HepG2 (cell line): ENCODE data around the gene FAF1.

Source experiments
- CBFB ChIP-seq: sonication (generic); formaldehyde crosslinking; IDR thresholded peaks from 2 replicates; pipeline ENCODE4 v1.4.0; 2020; ENCODE audit warnings: missing genetic modification reagents
- NFYB ChIP-seq: sonication (generic); formaldehyde crosslinking; IDR thresholded peaks from 2 replicates; pipeline ENCODE4 v1.4.0; 2020; ENCODE audit warnings: missing genetic modification reagents
- SMARCC2 ChIP-seq: fragments of 450-650 bp; IDR thresholded peaks from 2 replicates; pipeline ENCODE4 v1.6.1; 2017; ENCODE audit warnings: antibody characterized with exemption, mild to moderate bottlenecking
- YY1 ChIP-seq: IDR thresholded peaks from 2 replicates; pipeline ENCODE4 v1.6.1; 2011; ENCODE audit warnings: low read length, low read depth, moderate library complexity, mild to moderate bottlenecking; ENCODE audit not compliant: insufficient read depth, insufficient replicate concordance
- TF ChIP-seq, protein P1 (sequence below): sonication (generic); formaldehyde crosslinking; IDR thresholded peaks from 2 replicates; pipeline ENCODE4 v1.4.0; 2020; ENCODE audit warnings: missing genetic modification reagents, borderline replicate concordance

DNA sequence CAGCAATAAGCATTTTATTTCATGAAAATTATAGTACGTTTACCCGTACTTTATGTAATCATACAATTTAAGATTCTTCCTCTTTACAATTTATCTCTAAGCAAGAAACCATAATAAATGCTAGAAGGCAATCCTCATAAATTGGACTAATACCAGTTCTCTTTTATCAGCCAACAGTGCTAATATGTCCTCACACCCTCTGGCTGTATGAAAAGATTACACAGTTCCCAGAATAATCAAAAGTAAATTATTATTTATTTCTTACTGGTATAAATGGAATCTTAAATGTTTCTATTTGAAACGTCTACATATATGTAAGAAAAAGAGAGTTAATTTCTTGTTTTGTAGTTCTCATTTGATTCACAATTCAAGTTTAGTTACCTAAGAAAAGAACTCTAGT is 6.9 kb upstream of the FAF1 start:
- no peak for TF ChIP-seq NFYB
- TF ChIP-seq CBFB = no peak
- no peak for TF ChIP-seq YY1
- TF ChIP-seq SMARCC2 = no peak
- TF ChIP-seq, protein P1, sequence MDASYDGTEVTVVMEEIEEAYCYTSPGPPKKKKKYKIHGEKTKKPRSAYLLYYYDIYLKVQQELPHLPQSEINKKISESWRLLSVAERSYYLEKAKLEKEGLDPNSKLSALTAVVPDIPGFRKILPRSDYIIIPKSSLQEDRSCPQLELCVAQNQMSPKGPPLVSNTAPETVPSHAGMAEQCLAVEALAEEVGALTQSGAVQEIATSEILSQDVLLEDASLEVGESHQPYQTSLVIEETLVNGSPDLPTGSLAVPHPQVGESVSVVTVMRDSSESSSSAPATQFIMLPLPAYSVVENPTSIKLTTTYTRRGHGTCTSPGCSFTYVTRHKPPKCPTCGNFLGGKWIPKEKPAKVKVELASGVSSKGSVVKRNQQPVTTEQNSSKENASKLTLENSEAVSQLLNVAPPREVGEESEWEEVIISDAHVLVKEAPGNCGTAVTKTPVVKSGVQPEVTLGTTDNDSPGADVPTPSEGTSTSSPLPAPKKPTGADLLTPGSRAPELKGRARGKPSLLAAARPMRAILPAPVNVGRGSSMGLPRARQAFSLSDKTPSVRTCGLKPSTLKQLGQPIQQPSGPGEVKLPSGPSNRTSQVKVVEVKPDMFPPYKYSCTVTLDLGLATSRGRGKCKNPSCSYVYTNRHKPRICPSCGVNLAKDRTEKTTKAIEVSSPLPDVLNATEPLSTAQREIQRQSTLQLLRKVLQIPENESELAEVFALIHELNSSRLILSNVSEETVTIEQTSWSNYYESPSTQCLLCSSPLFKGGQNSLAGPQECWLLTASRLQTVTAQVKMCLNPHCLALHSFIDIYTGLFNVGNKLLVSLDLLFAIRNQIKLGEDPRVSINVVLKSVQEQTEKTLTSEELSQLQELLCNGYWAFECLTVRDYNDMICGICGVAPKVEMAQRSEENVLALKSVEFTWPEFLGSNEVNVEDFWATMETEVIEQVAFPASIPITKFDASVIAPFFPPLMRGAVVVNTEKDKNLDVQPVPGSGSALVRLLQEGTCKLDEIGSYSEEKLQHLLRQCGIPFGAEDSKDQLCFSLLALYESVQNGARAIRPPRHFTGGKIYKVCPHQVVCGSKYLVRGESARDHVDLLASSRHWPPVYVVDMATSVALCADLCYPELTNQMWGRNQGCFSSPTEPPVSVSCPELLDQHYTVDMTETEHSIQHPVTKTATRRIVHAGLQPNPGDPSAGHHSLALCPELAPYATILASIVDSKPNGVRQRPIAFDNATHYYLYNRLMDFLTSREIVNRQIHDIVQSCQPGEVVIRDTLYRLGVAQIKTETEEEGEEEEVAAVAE (CRISPR knock-in tag) = no peak
